ENCODE results near the gene MYO7A.

MYO7A gene

DNA sequence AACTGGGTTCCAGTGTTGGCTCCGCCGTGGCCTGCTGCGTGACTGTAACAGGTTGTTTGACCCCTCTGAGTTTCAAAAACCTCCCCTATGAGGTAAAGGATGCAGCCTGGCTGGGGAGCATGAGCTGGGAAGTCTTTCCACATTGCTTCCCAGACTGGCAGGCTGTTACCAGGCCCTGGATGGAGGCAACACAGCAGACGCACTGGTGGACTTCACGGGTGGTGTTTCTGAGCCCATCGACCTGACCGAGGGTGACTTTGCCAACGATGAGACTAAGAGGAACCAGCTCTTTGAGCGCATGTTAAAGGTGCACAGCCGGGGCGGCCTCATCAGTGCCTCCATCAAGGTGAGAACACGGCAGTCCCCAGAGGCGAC, 14.0 kb upstream of the MYO7A start:
- H4K8ac ChIP-seq (ENCODE audit: low read length): no peak overlapping the region
- no peak overlapping the region for H3K14ac ChIP-seq (ENCODE audit: low read length in 2 of 2)
- H3K9me3 ChIP-seq (ENCODE audit: control insufficient read depth, low read length): no peaks in the 10 kb centered on the region
- no peak overlapping the region for H4K91ac ChIP-seq (ENCODE audit: low read length)
- H2BK12ac ChIP-seq (ENCODE audit: low read length in 2 of 2): no peak overlapping the region
- H3K36me3 ChIP-seq (ENCODE audit: control insufficient read depth in 1 of 2, insufficient read depth in 2 of 2, low read depth in 1 of 2, low read length in 2 of 2): peaks cover 38 to 44% of the 10 kb centered on the region in 2 experiments
- no peak overlapping the region for H3K4ac ChIP-seq (ENCODE audit: low read depth in 1 of 2, low read length in 2 of 2)
- no peak overlapping the region for H3K27ac ChIP-seq (ENCODE audit: low read length, poor library complexity, severe bottlenecking)
- no peaks in the 10 kb centered on the region for H3K27me3 ChIP-seq (ENCODE audit: control insufficient read depth in 1 of 2, insufficient read depth in 1 of 2, low read length in 2 of 2)
- H3K4me2 ChIP-seq (ENCODE audit: low read length, poor library complexity, severe bottlenecking): no peak overlapping the region
- H2BK5ac ChIP-seq (ENCODE audit: low read depth, low read length, poor library complexity, severe bottlenecking): no peak overlapping the region
- H3K23ac ChIP-seq (ENCODE audit: low read length in 2 of 2): no peak overlapping the region
- 97% methylated on average over 13 of the region's 13 CpGs for WGBS
- H3K4me1 ChIP-seq (ENCODE audit: control insufficient read depth, insufficient read depth, low read depth, low read length): peaks cover 24% of the 10 kb centered on the region
- no peak overlapping the region for H3K4me3 ChIP-seq (ENCODE audit: insufficient read depth in 1 of 2, low read depth in 1 of 2, low read length in 2 of 2)
- H3K18ac ChIP-seq (ENCODE audit: low read depth in 1 of 2, low read length in 2 of 2): no peak overlapping the region
- no peak overlapping the region for H2AK5ac ChIP-seq (ENCODE audit: low read length, severe bottlenecking)
- peaks cover 7% of the 10 kb centered on the region for H3K79me1 ChIP-seq (replicated peaks; ENCODE audit: low read length, poor library complexity, severe bottlenecking)
- no peak overlapping the region for H3K9ac ChIP-seq (ENCODE audit: low read length)
- H2BK120ac ChIP-seq (ENCODE audit: low read depth, low read length): no peak overlapping the region
- no peak overlapping the region for H2BK15ac ChIP-seq (ENCODE audit: low read depth, poor library complexity, severe bottlenecking)
- DNase-seq: no peak
- H2AFZ ChIP-seq (ENCODE audit: low read depth, low read length): no peak overlapping the region

DNA sequence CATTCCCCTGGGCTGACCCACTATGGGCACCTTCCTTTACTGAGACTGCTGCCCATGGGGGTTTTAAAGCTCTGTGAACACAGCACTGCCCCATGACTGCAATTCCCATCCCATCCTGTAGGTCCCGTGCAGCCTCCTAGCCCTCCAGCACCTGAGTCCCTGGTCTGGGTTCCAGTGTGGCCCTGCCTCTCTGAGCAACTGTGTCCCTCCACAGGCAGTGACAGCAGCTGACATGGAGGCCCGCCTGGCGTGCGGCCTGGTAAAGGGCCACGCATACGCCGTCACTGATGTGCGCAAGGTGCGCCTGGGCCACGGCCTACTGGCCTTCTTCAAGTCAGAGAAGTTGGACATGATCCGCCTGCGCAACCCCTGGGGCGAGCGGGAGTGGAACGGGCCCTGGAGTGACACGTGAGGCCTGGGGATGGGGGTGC, 12.8 kb upstream of the MYO7A start:
- H4K91ac ChIP-seq (ENCODE audit: low read length): peak overlapping the region; percentile 35
- no peak overlapping the region for H3K27ac ChIP-seq (ENCODE audit: low read length, poor library complexity, severe bottlenecking)
- no peak overlapping the region for H2BK120ac ChIP-seq (ENCODE audit: low read depth, low read length)
- H3K4me3 ChIP-seq (ENCODE audit: insufficient read depth in 1 of 2, low read depth in 1 of 2, low read length in 2 of 2): no peak overlapping the region
- WGBS: 97% methylated on average over 16 of the region's 16 CpGs
- H3K4me2 ChIP-seq (ENCODE audit: low read length, poor library complexity, severe bottlenecking): no peak overlapping the region
- H3K14ac ChIP-seq (ENCODE audit: low read length in 2 of 2): no peak overlapping the region
- peaks cover 18% of the 10 kb centered on the region for H3K4me1 ChIP-seq (ENCODE audit: control insufficient read depth, insufficient read depth, low read depth, low read length)
- no peak overlapping the region for H3K23ac ChIP-seq (ENCODE audit: low read length in 2 of 2)
- peaks cover 48 to 51% of the 10 kb centered on the region in 2 experiments for H3K36me3 ChIP-seq (ENCODE audit: control insufficient read depth in 1 of 2, insufficient read depth in 2 of 2, low read depth in 1 of 2, low read length in 2 of 2)
- peaks cover 6% of the 10 kb centered on the region for H3K79me1 ChIP-seq (replicated peaks; ENCODE audit: low read length, poor library complexity, severe bottlenecking)
- no peaks in the 10 kb centered on the region for H3K9me3 ChIP-seq (ENCODE audit: control insufficient read depth, low read length)
- no peak overlapping the region for H2BK15ac ChIP-seq (ENCODE audit: low read depth, poor library complexity, severe bottlenecking)
- H3K18ac ChIP-seq (ENCODE audit: low read depth in 1 of 2, low read length in 2 of 2): no peak overlapping the region
- no peak overlapping the region for H4K8ac ChIP-seq (ENCODE audit: low read length)
- H3K4ac ChIP-seq (ENCODE audit: low read depth in 1 of 2, low read length in 2 of 2): no peak overlapping the region
- H2AK5ac ChIP-seq (ENCODE audit: low read length, severe bottlenecking): no peak overlapping the region
- H3K27me3 ChIP-seq (ENCODE audit: control insufficient read depth in 1 of 2, insufficient read depth in 1 of 2, low read length in 2 of 2): no peaks in the 10 kb centered on the region
- no peak for DNase-seq
- H2BK12ac ChIP-seq (ENCODE audit: low read length in 2 of 2): no peak overlapping the region
- no peak overlapping the region for H2BK5ac ChIP-seq (ENCODE audit: low read depth, low read length, poor library complexity, severe bottlenecking)
- no peak overlapping the region for H2AFZ ChIP-seq (ENCODE audit: low read depth, low read length)
- H3K9ac ChIP-seq (ENCODE audit: low read length): no peak overlapping the region

DNA sequence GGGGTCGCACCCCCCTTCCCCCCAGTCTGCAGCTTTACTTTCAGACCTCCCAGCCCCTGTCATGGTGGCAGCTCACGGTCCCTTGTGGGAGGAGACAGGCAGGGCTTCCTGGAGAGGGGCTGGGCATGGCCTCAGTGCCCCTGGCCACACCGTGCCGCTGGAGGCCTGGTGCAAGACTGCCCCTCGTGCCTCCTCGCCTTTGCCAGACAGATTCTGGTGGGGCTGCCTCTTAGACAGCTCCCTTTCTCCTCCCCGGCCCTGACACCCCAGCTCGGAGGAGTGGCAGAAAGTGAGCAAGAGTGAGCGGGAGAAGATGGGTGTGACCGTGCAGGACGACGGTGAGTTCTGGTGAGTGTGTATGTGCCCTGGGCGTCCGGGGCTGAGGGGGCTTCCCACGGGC, 12.1 kb upstream of the MYO7A start:
- no peak overlapping the region for H3K14ac ChIP-seq (ENCODE audit: low read length in 2 of 2)
- H2BK5ac ChIP-seq (ENCODE audit: low read depth, low read length, poor library complexity, severe bottlenecking): no peak overlapping the region
- H3K4me1 ChIP-seq (ENCODE audit: control insufficient read depth, insufficient read depth, low read depth, low read length): peaks cover 18% of the 10 kb centered on the region
- H3K79me1 ChIP-seq (replicated peaks; ENCODE audit: low read length, poor library complexity, severe bottlenecking): peaks cover 2% of the 10 kb centered on the region
- H2BK15ac ChIP-seq (ENCODE audit: low read depth, poor library complexity, severe bottlenecking): no peak overlapping the region
- no peak overlapping the region for H2BK120ac ChIP-seq (ENCODE audit: low read depth, low read length)
- WGBS: 92% methylated on average over 14 of the region's 15 CpGs
- H4K91ac ChIP-seq (ENCODE audit: low read length): no peak overlapping the region
- H3K4me3 ChIP-seq (ENCODE audit: insufficient read depth in 1 of 2, low read depth in 1 of 2, low read length in 2 of 2): no peak overlapping the region
- no peak overlapping the region for H3K27ac ChIP-seq (ENCODE audit: low read length, poor library complexity, severe bottlenecking)
- H3K4me2 ChIP-seq (ENCODE audit: low read length, poor library complexity, severe bottlenecking): no peak overlapping the region
- no peak overlapping the region for H3K9ac ChIP-seq (ENCODE audit: low read length)
- no peak overlapping the region for H3K18ac ChIP-seq (ENCODE audit: low read depth in 1 of 2, low read length in 2 of 2)
- H4K8ac ChIP-seq (ENCODE audit: low read length): no peak overlapping the region
- H3K23ac ChIP-seq (ENCODE audit: low read length in 2 of 2): no peak overlapping the region
- DNase-seq: no peak
- no peak overlapping the region for H2AK5ac ChIP-seq (ENCODE audit: low read length, severe bottlenecking)
- H3K4ac ChIP-seq (ENCODE audit: low read depth in 1 of 2, low read length in 2 of 2): no peak overlapping the region
- no peak overlapping the region for H2BK12ac ChIP-seq (ENCODE audit: low read length in 2 of 2)
- H2AFZ ChIP-seq (ENCODE audit: low read depth, low read length): no peak overlapping the region
- peaks cover 56 to 58% of the 10 kb centered on the region in 2 experiments for H3K36me3 ChIP-seq (ENCODE audit: control insufficient read depth in 1 of 2, insufficient read depth in 2 of 2, low read depth in 1 of 2, low read length in 2 of 2)
- no peaks in the 10 kb centered on the region for H3K27me3 ChIP-seq (ENCODE audit: control insufficient read depth in 1 of 2, insufficient read depth in 1 of 2, low read length in 2 of 2)
- H3K9me3 ChIP-seq (ENCODE audit: control insufficient read depth, low read length): no peaks in the 10 kb centered on the region

DNA sequence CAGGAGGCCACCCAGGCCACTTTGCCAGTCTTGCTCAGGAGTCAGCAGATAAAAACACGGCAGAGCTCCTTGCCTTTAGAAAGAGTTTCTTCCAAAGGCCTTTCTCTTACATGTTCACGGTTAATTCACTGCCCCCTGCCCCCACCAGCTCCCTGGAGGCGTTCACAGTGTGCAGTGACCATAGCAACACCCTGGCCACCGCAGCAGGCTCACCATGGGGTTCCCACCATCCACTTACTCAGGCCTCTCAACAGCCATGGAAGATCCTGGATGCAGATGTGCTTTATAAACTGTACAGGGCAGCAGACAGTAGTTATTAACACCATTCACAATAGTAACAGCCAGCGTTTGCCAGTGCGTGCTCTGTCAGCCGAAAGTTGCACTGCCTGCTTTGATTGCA, 10.6 kb upstream of the MYO7A start:
- no peak for DNase-seq
- Histone ChIP-seq H2BK12ac (ENCODE audit: low read length in 2 of 2) (no peak overlapping the region), H2BK15ac (ENCODE audit: low read depth, poor library complexity, severe bottlenecking) (no peak overlapping the region), H3K23ac (ENCODE audit: low read length in 2 of 2) (no peak overlapping the region), H3K14ac (ENCODE audit: low read length in 2 of 2) (no peak overlapping the region), H3K27ac (ENCODE audit: low read length, poor library complexity, severe bottlenecking) (no peak overlapping the region), H3K9ac (ENCODE audit: low read length) (no peak overlapping the region), H3K4ac (ENCODE audit: low read depth in 1 of 2, low read length in 2 of 2) (no peak overlapping the region), H2AFZ (ENCODE audit: low read depth, low read length) (no peak overlapping the region), H3K4me2 (ENCODE audit: low read length, poor library complexity, severe bottlenecking) (no peak overlapping the region), H2BK5ac (ENCODE audit: low read depth, low read length, poor library complexity, severe bottlenecking) (no peak overlapping the region), H3K18ac (ENCODE audit: low read depth in 1 of 2, low read length in 2 of 2) (no peak overlapping the region), H3K27me3 (ENCODE audit: control insufficient read depth in 1 of 2, insufficient read depth in 1 of 2, low read length in 2 of 2) (no peaks in the 10 kb centered on the region), H4K8ac (ENCODE audit: low read length) (no peak overlapping the region), H3K4me3 (ENCODE audit: insufficient read depth in 1 of 2, low read depth in 1 of 2, low read length in 2 of 2) (no peak overlapping the region), H3K36me3 (ENCODE audit: control insufficient read depth in 1 of 2, insufficient read depth in 2 of 2, low read depth in 1 of 2, low read length in 2 of 2) (peaks cover 65 to 70% of the 10 kb centered on the region in 2 experiments), H2BK120ac (ENCODE audit: low read depth, low read length) (no peak overlapping the region), H4K91ac (ENCODE audit: low read length) (no peak overlapping the region), H3K79me1 (replicated peaks; ENCODE audit: low read length, poor library complexity, severe bottlenecking) (peaks cover 2% of the 10 kb centered on the region), H3K9me3 (ENCODE audit: control insufficient read depth, low read length) (no peaks in the 10 kb centered on the region), H3K4me1 (ENCODE audit: control insufficient read depth, insufficient read depth, low read depth, low read length) (peaks cover 18% of the 10 kb centered on the region), H2AK5ac (ENCODE audit: low read length, severe bottlenecking) (no peak overlapping the region)
- WGBS: 87% methylated on average over 7 of the region's 7 CpGs

Data from mesenchymal stem cell (in vitro differentiated cells and primary cell).